Esophagus muscularis mucosa (tissue), 4 donors: ENCODE results near the gene CBFA2T2. TPM values are rescaled to one million over a fixed set of nuclear protein-coding genes. Genes with fewer than 3 reads are reported as not detected.

Experiments
- DNase-seq: peaks from one replicate; pipeline ENCODE4 v3.0.0-alpha.2; 2017; ENCODE audit errors: extremely low spot score
- H3K27ac ChIP-seq, 4 donors: fragments of 200-600 bp; sonication (generic); replicated peaks in 1 of 4; 1 replicate in 3 of 4; 2 replicates in 1 of 4; pipeline ENCODE4 v1.5.1; 2016 to 2019; ENCODE audit warnings: mild to moderate bottlenecking in 1 of 4
- H3K27me3 ChIP-seq, 4 donors: fragments of 200-600 bp; sonication (generic); one replicate each; pipeline versions ENCODE4 v1.5.1 to v1.6.0; 2016 to 2019
- H3K36me3 ChIP-seq, 4 donors: fragments of 200-600 bp; sonication (generic); one replicate each; pipeline ENCODE4 v1.5.1; 2016 to 2019
- H3K4me1 ChIP-seq, 4 donors: fragments of 200-600 bp; sonication (generic); one replicate each; pipeline ENCODE4 v1.5.1; 2016 to 2019
- H3K4me3 ChIP-seq, 4 donors: fragments of 200-600 bp; sonication (generic); 1 replicate in 2 of 4; 2 replicates in 2 of 4; pipeline ENCODE4 v1.5.1; 2016 to 2019; ENCODE audit warnings: mild to moderate bottlenecking in 4 of 4, moderate library complexity in 1 of 4
- H3K9me3 ChIP-seq, 4 donors: fragments of 200-600 bp; sonication (generic); 1 replicate in 3 of 4; 2 replicates in 1 of 4; pipeline ENCODE4 v1.5.1; 2016 to 2019
- CTCF ChIP-seq, 3 experiments: fragments of 200-600 bp in 2 of 3; fragments of 450-650 bp in 1 of 3; sonication (generic) in 2 of 3; IDR thresholded peaks; one replicate each; pipeline ENCODE4 v1.5.1; 2017 to 2019; ENCODE audit warnings: antibody characterized with exemption in 3 of 3, mild to moderate bottlenecking in 2 of 3, moderate library complexity in 1 of 3
- EP300 ChIP-seq: sonication (generic); formaldehyde crosslinking; IDR thresholded peaks from one replicate; pipeline ENCODE4 v1.6.1; 2017; ENCODE audit warnings: antibody characterized with exemption
- POLR2A ChIP-seq: fragments of 450-650 bp; IDR thresholded peaks from one replicate; pipeline ENCODE4 v1.6.1; 2017; ENCODE audit warnings: antibody characterized with exemption, moderate library complexity, mild to moderate bottlenecking, low read depth
- POLR2AphosphoS5 ChIP-seq, 2 donors: sonication (generic); formaldehyde crosslinking; IDR thresholded peaks; one replicate each; pipeline ENCODE4 v1.6.1; 2017; ENCODE audit warnings: antibody characterized with exemption in 2 of 2
- WGBS: methylation state at CpG from one replicate; pipeline ENCODE4 v1.1.5; 2018; 5-methylcytosine and 5-hydroxymethylcytosine counted together
- intact Hi-C: fragments of 100-400 bp; cut with DNase I; formaldehyde crosslinking; loops from one replicate; pipeline ENCODE4 v1.15.1; 2023
- total RNA-seq, 4 donors: library from RNA; depleted of rRNA; stranded (reverse); fragments of >200 nt; gene quantifications; one replicate each; pipeline versions ENCODE4 v1.1.0 to v1.2.1, GENCODE V29; 2016

The CBFA2T2 gene
- total RNA-seq, 4 donors from 2014 or later: 11.3 to 17.7 (median 14.6) TPM

GRCh38 chr20:33689973-33690372 is 200.1 kb downstream of the CBFA2T2 start:
- H3K27ac ChIP-seq: no peak overlapping the region
- no peaks in the 10 kb centered on the region for H3K9me3 ChIP-seq
- TF ChIP-seq EP300: no peak
- TF ChIP-seq POLR2AphosphoS5 (IDR thresholded peaks at IDR 0.05): no peak
- TF ChIP-seq POLR2A: no peak
- TF ChIP-seq CTCF (IDR thresholded peaks at IDR 0.05): no peak
- peaks cover 16 to 30% (median 29%) of the 10 kb centered on the region in 4 donors for H3K4me1 ChIP-seq
- H3K27me3 ChIP-seq: no peaks in the 10 kb centered on the region
- no peak overlapping the region for H3K4me3 ChIP-seq
- no peaks in the 10 kb centered on the region for H3K36me3 ChIP-seq
- intact Hi-C loops: loop anchor here (5.0 kb wide), 1 partner anchor 42 kb away; the partner anchor contains the start of gene ZNF341
- no peak for DNase-seq
- 54% methylated on average over 4 of the region's 4 CpGs for WGBS

GRCh38 chr20:33693289-33693688 is 203.4 kb downstream of the CBFA2T2 start:
- H3K27ac ChIP-seq: peak overlapping the region in 2 of 4 donors; percentile 44
- TF ChIP-seq POLR2AphosphoS5 (IDR thresholded peaks at IDR 0.05): no peak
- TF ChIP-seq POLR2A: no peak
- no peak for TF ChIP-seq CTCF (IDR thresholded peaks at IDR 0.05)
- TF ChIP-seq EP300: no peak
- no peaks in the 10 kb centered on the region for H3K27me3 ChIP-seq
- DNase-seq: no peak
- H3K4me3 ChIP-seq: no peak overlapping the region
- H3K9me3 ChIP-seq: no peaks in the 10 kb centered on the region
- WGBS: 94% methylated on average over 5 of the region's 5 CpGs
- intact Hi-C loops: no loop called here
- peaks cover 6 to 31% (median 26%) of the 10 kb centered on the region in 4 donors for H3K4me1 ChIP-seq
- H3K36me3 ChIP-seq: no peaks in the 10 kb centered on the region

- no peaks in the 10 kb centered on the region for H3K27me3 ChIP-seq
- H3K27ac ChIP-seq: peak overlapping the region; percentile 21 to 51 (median 44)
- no peaks in the 10 kb centered on the region for H3K36me3 ChIP-seq
- intact Hi-C loops: no loop called here
- 70% methylated on average over 15 of the region's 17 CpGs for WGBS
- peaks cover 6 to 31% (median 26%) of the 10 kb centered on the region in 4 donors for H3K4me1 ChIP-seq
- DNase-seq: no peak
- H3K4me3 ChIP-seq: no peak overlapping the region
- TF ChIP-seq POLR2A: no peak
- TF ChIP-seq CTCF (IDR thresholded peaks at IDR 0.05): no peak
- no peak for TF ChIP-seq EP300
- no peak for TF ChIP-seq POLR2AphosphoS5 (IDR thresholded peaks at IDR 0.05)
- H3K9me3 ChIP-seq: no peaks in the 10 kb centered on the region
Measured at GRCh38 chr20:33693741-33694638, 204.1 kb downstream of the CBFA2T2 start.

- H3K27me3 ChIP-seq: no peaks in the 10 kb centered on the region
Measured at GRCh38 chr20:33694639-33695012, 204.7 kb downstream of the CBFA2T2 start.

More at GRCh38 chr20:33694639-33695012, 204.7 kb downstream of the CBFA2T2 start:
- no peak overlapping the region for H3K4me3 ChIP-seq
- H3K27ac ChIP-seq: peak overlapping the region in 2 of 4 donors; percentile 44 to 51
- no peaks in the 10 kb centered on the region for H3K9me3 ChIP-seq
- H3K4me1 ChIP-seq: peaks cover 6 to 31% (median 26%) of the 10 kb centered on the region in 4 donors
- TF ChIP-seq POLR2A (no peak), CTCF (IDR thresholded peaks at IDR 0.05) (no peak), EP300 (no peak), POLR2AphosphoS5 (IDR thresholded peaks at IDR 0.05) (no peak)
- intact Hi-C loops: no loop called here
- H3K36me3 ChIP-seq: no peaks in the 10 kb centered on the region
- DNase-seq: no peak
- 52% methylated on average over 2 of the region's 6 CpGs for WGBS
